ENCODE data around the gene TCL1B. TPM values are rescaled to one million over a fixed set of nuclear protein-coding genes. Genes with fewer than 3 reads are reported as not detected.
A peak's percentile ranks its signal among the peaks of the same experiment; 100 is the strongest.

TCL1B gene
- total RNA-seq, 5 donors from 2014 or later (not counting 1 experiment from before 2014, with no cell fraction given) = 0.21 to 2.0 (median 0.70) TPM; not detected in 1

DNA sequence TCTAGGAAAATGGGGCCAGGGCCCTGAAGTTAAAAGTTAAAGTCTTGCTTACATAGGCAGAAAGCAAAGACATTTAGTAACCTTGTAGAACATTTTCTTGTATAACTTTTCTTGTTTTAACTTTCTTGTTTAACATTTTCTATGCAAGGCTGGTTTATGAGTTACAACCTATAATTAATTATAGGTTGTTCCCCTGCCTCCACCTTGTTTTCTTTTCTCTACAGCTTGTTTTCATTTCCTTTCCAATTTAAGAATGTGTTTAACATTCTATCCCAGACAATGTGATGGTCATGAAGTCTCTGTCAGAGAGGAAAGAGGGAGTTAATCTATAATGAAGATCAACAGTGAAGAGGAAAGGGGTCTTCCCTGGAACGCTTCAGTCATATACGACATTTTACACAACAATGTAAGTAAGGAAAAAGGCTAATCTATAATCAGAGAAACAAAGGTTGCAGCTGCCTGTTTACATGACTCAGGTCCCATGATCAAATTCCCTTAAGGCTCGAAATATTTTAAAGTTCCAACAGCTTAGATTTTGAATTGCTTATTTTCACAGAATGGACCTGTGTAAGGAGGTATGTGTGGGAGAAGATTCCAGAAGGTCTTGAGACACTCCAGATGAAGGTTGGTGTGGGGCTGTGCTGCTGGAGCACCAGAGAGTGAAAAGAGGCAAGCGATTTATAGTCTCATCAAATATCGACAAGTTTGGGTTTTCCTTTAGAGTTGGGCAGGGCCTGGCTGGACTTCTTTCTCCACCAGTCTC, 34.2 kb upstream of the TCL1B start:
- H3K27me3 Mint-ChIP-seq = peaks cover 15 to 16% of the 10 kb centered on the region in 2 donors
- Histone ChIP-seq H3K27me3 (replicated peaks in 1 of 2; ENCODE audit: control insufficient read depth in 2 of 2, extremely low read depth in 1 of 2, insufficient read depth in 2 of 2, low read length in 1 of 2) (peaks cover 0 to 11% of the 10 kb centered on the region in 2 experiments), H3K36me3 (ENCODE audit: control insufficient read depth in 2 of 2, extremely low read depth in 1 of 2, insufficient read depth in 1 of 2, low read length in 1 of 2) (no peaks in the 10 kb centered on the region), H3K27ac (ENCODE audit: low read length) (no peak overlapping the region), H3K9me3 (no peaks in the 10 kb centered on the region), H3K4me1 (ENCODE audit: control insufficient read depth in 1 of 2, extremely low read depth in 1 of 2, insufficient read depth in 2 of 2, low read length in 2 of 2) (no peaks in the 10 kb centered on the region), H3K4me3 (ENCODE audit: control insufficient read depth in 1 of 2, extremely low read depth in 1 of 2, low read length in 1 of 2) (no peak overlapping the region)
- H3K27ac Mint-ChIP-seq = peak overlapping the region in 1 of 2 donors; percentile 8
- H3K4me1 Mint-ChIP-seq = peaks cover 8 to 18% (median 14%) of the 10 kb centered on the region in 3 donors
- ChIA-PET POLR2A (no interaction called here), CTCF (interaction anchor here in 1 of 2 donors (0.6 kb wide), 1 partner anchor 18 kb away, joined by 3 read pairs; no protein-coding TSS in a partner anchor)
- no peaks in the 10 kb centered on the region for H3K36me3 Mint-ChIP-seq
- 64% methylated on average over 3 of the region's 5 CpGs for WGBS (ENCODE audit: insufficient coverage)
- no peaks in the 10 kb centered on the region for H3K9me3 Mint-ChIP-seq
- H3K4me3 Mint-ChIP-seq = no peak overlapping the region
- DNase-seq (no peak), ATAC-seq (replicated peaks in 1 of 4) (no peak)

DNA sequence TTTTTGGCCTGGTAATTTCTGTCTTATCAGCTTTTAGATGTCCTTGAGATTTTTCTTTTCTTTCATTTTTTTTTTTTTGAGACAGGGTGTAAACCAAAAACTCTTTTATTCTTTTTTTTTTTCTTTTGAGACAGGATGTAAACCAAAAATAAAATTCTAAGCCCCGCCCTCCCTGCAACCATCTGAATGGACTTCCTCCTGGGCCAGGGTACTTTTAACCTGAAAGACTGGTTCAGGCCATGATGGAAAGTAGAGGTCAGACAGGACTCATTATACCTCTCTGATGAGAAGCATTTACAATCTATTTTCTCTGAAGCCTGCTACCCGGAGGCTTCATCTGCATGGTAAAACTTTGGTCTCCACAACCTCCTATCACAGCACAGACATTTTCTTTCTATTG, 33.5 kb upstream of the TCL1B start:
- ChIA-PET CTCF (interaction anchor here in 1 of 2 donors (0.6 kb wide), 1 partner anchor 18 kb away, joined by 3 read pairs; no protein-coding TSS in a partner anchor), POLR2A (no interaction called here)
- H3K36me3 ChIP-seq (ENCODE audit: control insufficient read depth in 2 of 2, extremely low read depth in 1 of 2, insufficient read depth in 1 of 2, low read length in 1 of 2) = no peaks in the 10 kb centered on the region
- H3K27me3 ChIP-seq (replicated peaks in 1 of 2; ENCODE audit: control insufficient read depth in 2 of 2, extremely low read depth in 1 of 2, insufficient read depth in 2 of 2, low read length in 1 of 2) = peaks cover 0 to 8% of the 10 kb centered on the region in 2 experiments
- no peaks in the 10 kb centered on the region for H3K36me3 Mint-ChIP-seq
- H3K4me1 ChIP-seq (ENCODE audit: control insufficient read depth in 1 of 2, extremely low read depth in 1 of 2, insufficient read depth in 2 of 2, low read length in 2 of 2) = no peaks in the 10 kb centered on the region
- peaks cover 11 to 13% of the 10 kb centered on the region in 2 donors for H3K27me3 Mint-ChIP-seq
- no peaks in the 10 kb centered on the region for H3K9me3 ChIP-seq
- H3K27ac ChIP-seq (ENCODE audit: low read length) = no peak overlapping the region
- H3K4me3 ChIP-seq (ENCODE audit: control insufficient read depth in 1 of 2, extremely low read depth in 1 of 2, low read length in 1 of 2) = no peak overlapping the region
- no peak overlapping the region for H3K27ac Mint-ChIP-seq
- peaks cover 8 to 18% (median 14%) of the 10 kb centered on the region in 3 donors for H3K4me1 Mint-ChIP-seq
- ATAC-seq (replicated peaks in 1 of 4) (no peak), DNase-seq (no peak)
- no peaks in the 10 kb centered on the region for H3K9me3 Mint-ChIP-seq
- H3K4me3 Mint-ChIP-seq = no peak overlapping the region
- WGBS (ENCODE audit: insufficient coverage) = 80% methylated on average over 1 of the region's 2 CpGs

GRCh38 chr14:95655461-95655860, 30.8 kb upstream of the TCL1B start:
- Mint-ChIP-seq H3K4me1 (peaks cover 8 to 14% (median 13%) of the 10 kb centered on the region in 3 donors), H3K4me3 (no peak overlapping the region), H3K9me3 (no peaks in the 10 kb centered on the region), H3K36me3 (no peaks in the 10 kb centered on the region), H3K27me3 (peaks cover 12 to 27% of the 10 kb centered on the region in 2 donors), H3K27ac (no peak overlapping the region)
- H3K4me3 ChIP-seq (ENCODE audit: control insufficient read depth in 1 of 2, extremely low read depth in 1 of 2, low read length in 1 of 2) = no peak overlapping the region
- WGBS (ENCODE audit: insufficient coverage) = no CpG with 5 or more reads among the region's 1 CpG
- no peak for DNase-seq
- no peak for ATAC-seq (replicated peaks in 1 of 4)
- ChIA-PET CTCF (no interaction called here), POLR2A (no interaction called here)
- H3K4me1 ChIP-seq (ENCODE audit: control insufficient read depth in 1 of 2, extremely low read depth in 1 of 2, insufficient read depth in 2 of 2, low read length in 2 of 2) = no peaks in the 10 kb centered on the region
- no peaks in the 10 kb centered on the region for H3K36me3 ChIP-seq (ENCODE audit: control insufficient read depth in 2 of 2, extremely low read depth in 1 of 2, insufficient read depth in 1 of 2, low read length in 1 of 2)
- no peaks in the 10 kb centered on the region for H3K9me3 ChIP-seq
- H3K27ac ChIP-seq (ENCODE audit: low read length) = no peak overlapping the region
- peaks cover 0 to 16% of the 10 kb centered on the region in 2 experiments for H3K27me3 ChIP-seq (replicated peaks in 1 of 2; ENCODE audit: control insufficient read depth in 2 of 2, extremely low read depth in 1 of 2, insufficient read depth in 2 of 2, low read length in 1 of 2)

DNA sequence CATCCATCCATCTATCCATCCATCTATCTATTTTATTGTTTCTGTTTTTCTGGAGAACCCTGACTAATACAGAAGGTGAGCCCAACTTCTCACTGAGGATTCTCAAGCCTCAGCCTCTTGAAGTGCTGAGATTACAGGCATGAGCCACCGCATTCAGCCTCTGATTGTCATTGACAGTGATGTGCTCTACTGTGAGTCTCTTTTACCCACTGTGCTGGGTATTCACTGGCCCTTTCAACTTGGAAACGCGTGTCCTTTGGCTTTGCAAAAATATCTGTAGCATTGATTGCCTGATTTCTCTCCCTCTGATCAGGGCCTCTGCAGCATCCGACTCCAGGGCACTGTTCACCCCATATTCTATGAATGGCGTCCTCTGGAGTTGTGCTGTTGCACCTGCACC, 29.6 kb upstream of the TCL1B start:
- H3K4me3 Mint-ChIP-seq = no peak overlapping the region
- WGBS (ENCODE audit: insufficient coverage) = 90% methylated on average over 2 of the region's 5 CpGs

DNA sequence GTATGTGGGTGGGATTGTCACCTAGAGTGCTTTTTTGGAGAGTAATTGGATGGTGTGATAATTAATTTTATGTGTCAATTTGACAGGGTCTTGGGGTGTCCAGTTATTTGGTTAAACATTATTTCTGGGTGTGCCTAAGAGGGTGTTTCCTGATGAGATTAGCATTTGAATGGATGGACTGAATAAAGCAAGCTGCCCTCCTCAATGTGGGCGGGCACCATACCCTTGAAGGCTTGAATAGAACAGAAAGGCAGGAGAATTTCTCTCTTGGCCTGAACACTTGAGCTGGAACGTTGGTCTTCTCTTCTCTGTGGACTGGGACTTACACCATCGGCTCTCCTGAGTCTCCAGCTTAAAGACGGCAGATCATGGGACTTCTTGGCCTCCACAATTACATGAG, 28.8 kb upstream of the TCL1B start:
- peaks cover 7 to 12% (median 8%) of the 10 kb centered on the region in 3 donors for H3K4me1 Mint-ChIP-seq
- H3K9me3 Mint-ChIP-seq = no peaks in the 10 kb centered on the region
- 58% methylated on average over 4 of the region's 4 CpGs for WGBS (ENCODE audit: insufficient coverage)
- H3K27ac Mint-ChIP-seq = no peak overlapping the region
- peaks cover 20 to 36% of the 10 kb centered on the region in 2 donors for H3K27me3 Mint-ChIP-seq
- no peaks in the 10 kb centered on the region for H3K4me1 ChIP-seq (ENCODE audit: control insufficient read depth in 1 of 2, extremely low read depth in 1 of 2, insufficient read depth in 2 of 2, low read length in 2 of 2)
- H3K27ac ChIP-seq (ENCODE audit: low read length) = no peak overlapping the region
- ChIA-PET CTCF (no interaction called here), POLR2A (interaction anchor here in 1 of 2 donors (0.6 kb wide), 1 partner anchor 805 kb away, joined by 4 read pairs; no protein-coding TSS in a partner anchor)
- H3K36me3 Mint-ChIP-seq = no peaks in the 10 kb centered on the region
- ATAC-seq (replicated peaks in 1 of 4) (no peak), DNase-seq (no peak)
- H3K4me3 Mint-ChIP-seq = no peak overlapping the region
- no peak overlapping the region for H3K4me3 ChIP-seq (ENCODE audit: control insufficient read depth in 1 of 2, extremely low read depth in 1 of 2, low read length in 1 of 2)
- H3K36me3 ChIP-seq (ENCODE audit: control insufficient read depth in 2 of 2, extremely low read depth in 1 of 2, insufficient read depth in 1 of 2, low read length in 1 of 2) = no peaks in the 10 kb centered on the region
- H3K27me3 ChIP-seq (replicated peaks in 1 of 2; ENCODE audit: control insufficient read depth in 2 of 2, extremely low read depth in 1 of 2, insufficient read depth in 2 of 2, low read length in 1 of 2) = peaks cover 0 to 21% of the 10 kb centered on the region in 2 experiments
- H3K9me3 ChIP-seq = no peaks in the 10 kb centered on the region

More for the DNA sequence above, 29.6 kb upstream of the TCL1B start:
- Mint-ChIP-seq H3K9me3 (no peaks in the 10 kb centered on the region), H3K4me1 (peaks cover 8 to 14% (median 13%) of the 10 kb centered on the region in 3 donors), H3K36me3 (no peaks in the 10 kb centered on the region), H3K27me3 (peaks cover 20 to 36% of the 10 kb centered on the region in 2 donors), H3K27ac (no peak overlapping the region)
- POLR2A ChIA-PET = no interaction called here
- no peak for DNase-seq
- H3K4me3 ChIP-seq (ENCODE audit: control insufficient read depth in 1 of 2, extremely low read depth in 1 of 2, low read length in 1 of 2) = no peak overlapping the region
- no peaks in the 10 kb centered on the region for H3K36me3 ChIP-seq (ENCODE audit: control insufficient read depth in 2 of 2, extremely low read depth in 1 of 2, insufficient read depth in 1 of 2, low read length in 1 of 2)
- peaks cover 0 to 21% of the 10 kb centered on the region in 2 experiments for H3K27me3 ChIP-seq (replicated peaks in 1 of 2; ENCODE audit: control insufficient read depth in 2 of 2, extremely low read depth in 1 of 2, insufficient read depth in 2 of 2, low read length in 1 of 2)
- no peak for ATAC-seq (replicated peaks in 1 of 4)
- CTCF ChIA-PET = no interaction called here
- no peak overlapping the region for H3K27ac ChIP-seq (ENCODE audit: low read length)
- H3K9me3 ChIP-seq = no peaks in the 10 kb centered on the region
- H3K4me1 ChIP-seq (ENCODE audit: control insufficient read depth in 1 of 2, extremely low read depth in 1 of 2, insufficient read depth in 2 of 2, low read length in 2 of 2) = no peaks in the 10 kb centered on the region

DNA sequence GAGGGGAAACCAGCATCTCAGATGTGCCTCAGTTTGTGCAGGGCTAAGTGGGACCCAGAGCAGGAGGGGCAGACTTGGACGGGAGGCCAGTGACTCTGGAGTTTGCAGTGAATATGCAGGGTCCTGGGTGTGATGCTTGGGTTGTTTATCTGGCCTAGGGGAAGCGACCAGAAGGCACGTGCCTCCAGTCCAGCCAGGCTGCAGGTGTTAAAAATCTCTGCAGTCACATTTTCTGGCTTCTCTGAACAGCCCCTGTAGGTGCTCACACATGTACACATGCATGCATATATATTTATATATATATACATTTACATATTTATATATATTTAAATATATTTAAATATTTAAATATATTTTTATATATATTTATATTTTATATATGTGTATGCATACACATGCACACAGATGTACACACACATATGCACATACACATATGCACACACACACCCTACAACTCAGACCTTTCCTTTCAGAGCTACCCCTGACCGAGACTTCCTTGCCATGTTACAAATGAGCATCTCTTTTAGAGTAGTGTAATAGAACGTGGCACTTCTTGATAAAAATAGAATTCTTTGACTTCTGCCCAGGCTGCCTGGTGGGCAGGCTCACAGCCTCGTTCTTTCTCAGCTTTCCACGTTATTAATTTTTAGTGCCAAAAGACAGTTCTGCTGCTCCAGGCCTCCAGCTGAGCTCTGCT, 26.8 kb upstream of the TCL1B start:
- H3K4me1 Mint-ChIP-seq = peaks cover 1 to 7% (median 4%) of the 10 kb centered on the region in 3 donors
- H3K4me3 Mint-ChIP-seq = no peak overlapping the region

More for the DNA sequence above, 26.8 kb upstream of the TCL1B start:
- Mint-ChIP-seq H3K36me3 (no peaks in the 10 kb centered on the region), H3K9me3 (no peaks in the 10 kb centered on the region), H3K27me3 (peaks cover 20 to 33% of the 10 kb centered on the region in 2 donors), H3K27ac (no peak overlapping the region)
- H3K4me3 ChIP-seq (ENCODE audit: control insufficient read depth in 1 of 2, extremely low read depth in 1 of 2, low read length in 1 of 2) = no peak overlapping the region
- ATAC-seq (replicated peaks in 1 of 4) (no peak), DNase-seq (no peak)
- WGBS (ENCODE audit: insufficient coverage) = 44% methylated on average over 4 of the region's 7 CpGs
- ChIA-PET CTCF (no interaction called here), POLR2A (no interaction called here)
- H3K36me3 ChIP-seq (ENCODE audit: control insufficient read depth in 2 of 2, extremely low read depth in 1 of 2, insufficient read depth in 1 of 2, low read length in 1 of 2) = no peaks in the 10 kb centered on the region
- H3K9me3 ChIP-seq = no peaks in the 10 kb centered on the region
- H3K4me1 ChIP-seq (ENCODE audit: control insufficient read depth in 1 of 2, extremely low read depth in 1 of 2, insufficient read depth in 2 of 2, low read length in 2 of 2) = no peaks in the 10 kb centered on the region
- H3K27ac ChIP-seq (ENCODE audit: low read length) = no peak overlapping the region
- peaks cover 0 to 22% of the 10 kb centered on the region in 2 experiments for H3K27me3 ChIP-seq (replicated peaks in 1 of 2; ENCODE audit: control insufficient read depth in 2 of 2, extremely low read depth in 1 of 2, insufficient read depth in 2 of 2, low read length in 1 of 2)
